Measurements from ENCODE around the gene CYSRT1.

Gene CYSRT1

DNA sequence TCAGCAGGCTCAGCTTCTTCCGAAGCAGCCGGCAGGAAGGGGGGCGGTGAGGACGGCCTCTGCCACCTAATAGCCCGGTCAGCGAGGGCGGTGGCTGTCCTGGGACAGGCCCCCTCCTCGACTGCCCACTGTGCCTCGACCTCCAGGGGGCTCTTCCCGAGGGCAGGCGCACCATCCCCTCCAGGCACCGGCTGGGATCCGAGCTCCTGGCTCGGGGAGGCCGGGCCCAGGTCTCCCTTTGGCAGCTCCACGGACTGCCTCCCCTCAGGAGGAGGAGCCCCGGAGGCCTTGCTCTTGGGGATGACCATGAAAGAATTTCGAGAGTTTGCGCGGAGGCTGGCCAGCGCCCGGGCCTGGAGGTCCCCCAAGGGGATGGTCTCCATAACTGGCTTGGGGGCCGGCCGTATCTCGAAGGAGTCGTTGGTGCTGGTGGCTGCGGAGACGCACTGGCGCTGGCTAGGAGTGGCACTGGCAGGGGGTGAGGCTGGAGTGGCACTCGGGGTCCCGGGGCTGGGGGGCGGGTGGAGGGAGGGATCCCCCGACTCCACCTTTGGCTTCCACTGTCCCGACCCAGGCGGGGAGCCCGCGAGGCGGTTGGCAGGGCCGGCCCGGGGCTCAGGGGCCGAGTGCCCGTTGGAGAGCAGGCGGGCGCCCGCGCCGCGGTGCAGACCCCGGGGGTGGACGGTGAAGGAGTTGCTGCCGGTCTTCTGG, 25.4 kb upstream of the CYSRT1 start:
- WGBS, 2 experiments (ENCODE audit: insufficient coverage in 2 of 2) = 23 to 30% methylated on average over 25 to 29 of the region's 51 CpGs
- H3K27ac ChIP-seq (ENCODE audit: low read depth, low read length, severe bottlenecking) = no peak overlapping the region
- H3K36me3 ChIP-seq (ENCODE audit: control insufficient read depth, insufficient read depth, low read length) = peaks cover 7% of the 10 kb centered on the region
- H3K4me3 ChIP-seq (ENCODE audit: extremely low read depth, insufficient read depth, low read length, poor library complexity, severe bottlenecking) = peak overlapping the region; percentile 46
- H3K4me1 ChIP-seq (ENCODE audit: control insufficient read depth, insufficient read depth, low read length, poor library complexity, severe bottlenecking) = peaks cover 20% of the 10 kb centered on the region
- no peaks in the 10 kb centered on the region for H3K9me3 ChIP-seq (ENCODE audit: control insufficient read depth, low read length)

DNA sequence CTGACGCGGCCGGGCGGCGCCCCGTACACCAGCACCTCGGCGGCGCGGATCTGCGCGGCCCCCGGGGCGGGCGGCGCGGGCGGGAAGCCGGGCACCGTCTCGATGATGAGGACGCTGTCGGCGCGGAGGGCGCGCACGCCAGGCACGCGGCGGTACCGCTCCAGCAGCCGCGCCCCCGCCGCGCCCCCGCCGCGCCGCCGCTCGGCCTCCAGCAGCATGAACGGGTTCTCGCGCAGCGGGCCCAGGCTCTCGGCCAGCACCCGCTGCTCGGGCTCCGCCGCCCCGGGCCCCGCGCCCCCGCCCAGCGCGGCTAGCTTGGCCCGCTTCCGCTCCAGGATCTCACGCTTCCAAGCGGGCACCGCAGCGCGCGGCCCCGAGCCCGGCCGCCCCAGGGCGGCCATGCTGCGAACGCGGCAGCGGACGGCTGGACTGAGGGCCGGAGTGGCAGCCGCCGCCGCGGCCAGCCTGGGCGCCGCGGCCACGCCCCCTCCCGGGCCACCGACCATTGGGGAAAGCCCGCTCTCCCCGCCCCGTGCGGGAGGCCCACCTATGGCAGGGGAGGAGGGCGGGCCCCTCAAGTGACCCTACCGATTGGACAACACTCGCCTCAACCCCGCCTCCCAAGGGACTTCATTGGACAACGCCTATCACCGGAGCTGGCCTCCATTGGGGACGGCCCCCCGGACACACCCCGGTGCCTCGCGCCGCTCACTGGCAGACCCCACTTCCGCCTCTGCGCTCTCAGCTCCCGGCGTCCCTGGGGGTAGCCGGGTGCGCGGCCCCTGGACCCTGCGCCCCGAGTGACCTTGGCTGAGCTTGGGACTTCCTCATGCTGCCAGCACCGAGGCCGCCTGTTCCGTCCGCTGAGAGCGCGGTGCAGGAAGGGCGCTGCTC, 24.4 kb upstream of the CYSRT1 start, which contains the start of gene TPRN:
Gene TPRN, minus strand, starts transcription at position 431 of the 894 bp plus-strand sequence. Its CDS starts 30 bp downstream, at position 401.
- peak within 1 kb of the TSS; percentile 23 for H3K27ac ChIP-seq (ENCODE audit: low read depth, low read length, severe bottlenecking)
- H3K36me3 ChIP-seq (ENCODE audit: control insufficient read depth, insufficient read depth, low read length) = peaks cover 7% of the 10 kb centered on the region
- peak within 1 kb of the TSS; percentile 53 for H3K4me3 ChIP-seq (ENCODE audit: extremely low read depth, insufficient read depth, low read length, poor library complexity, severe bottlenecking)
- H3K9me3 ChIP-seq (ENCODE audit: control insufficient read depth, low read length) = no peaks in the 10 kb centered on the region
- H3K4me1 ChIP-seq (ENCODE audit: control insufficient read depth, insufficient read depth, low read length, poor library complexity, severe bottlenecking) = peaks cover 22% of the 10 kb centered on the region
- WGBS, 2 experiments (ENCODE audit: insufficient coverage in 2 of 2) = 0% methylated on average over 98 to 102 of the region's 118 CpGs

DNA sequence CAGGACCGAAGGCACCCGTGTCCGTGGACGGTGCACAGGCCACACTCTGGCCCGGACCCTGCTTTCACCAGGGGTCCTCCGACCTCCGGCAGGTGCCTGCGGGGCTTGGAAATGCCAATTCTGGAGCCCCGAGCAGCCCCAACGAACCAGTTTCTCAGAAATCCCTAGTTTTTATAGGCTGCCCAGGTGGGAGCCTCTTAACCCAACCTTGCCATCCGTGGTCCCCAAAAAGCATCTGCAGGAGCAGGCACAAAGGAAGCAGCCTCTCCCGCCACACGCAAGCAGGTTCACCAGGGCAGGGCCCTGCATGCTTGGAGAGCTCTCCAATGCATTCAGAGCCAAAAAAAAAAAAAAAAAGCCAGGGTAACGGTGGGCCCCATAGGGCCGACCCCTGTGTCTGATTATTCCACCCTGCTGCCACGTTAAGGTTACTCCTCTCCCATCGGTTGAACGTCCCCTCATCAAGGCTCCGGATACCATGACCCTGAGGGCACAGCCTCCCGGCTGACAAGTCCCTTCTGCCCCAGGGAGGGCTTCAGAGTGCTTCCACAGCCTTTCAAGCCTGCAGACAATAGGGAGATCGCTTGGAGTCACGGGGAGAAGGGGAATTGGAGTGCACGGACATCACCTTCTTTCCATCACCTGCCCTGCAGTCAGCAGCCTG, 23.6 kb upstream of the CYSRT1 start:
- WGBS, 2 experiments (ENCODE audit: insufficient coverage in 2 of 2) = 23 to 25% methylated on average over 22 to 23 of the region's 23 CpGs
- peaks cover 25% of the 10 kb centered on the region for H3K4me1 ChIP-seq (ENCODE audit: control insufficient read depth, insufficient read depth, low read length, poor library complexity, severe bottlenecking)
- H3K27ac ChIP-seq (ENCODE audit: low read depth, low read length, severe bottlenecking) = peak overlapping the region; percentile 23
- peak overlapping the region; percentile 53 for H3K4me3 ChIP-seq (ENCODE audit: extremely low read depth, insufficient read depth, low read length, poor library complexity, severe bottlenecking)
- no peaks in the 10 kb centered on the region for H3K9me3 ChIP-seq (ENCODE audit: control insufficient read depth, low read length)
- peaks cover 7% of the 10 kb centered on the region for H3K36me3 ChIP-seq (ENCODE audit: control insufficient read depth, insufficient read depth, low read length)

DNA sequence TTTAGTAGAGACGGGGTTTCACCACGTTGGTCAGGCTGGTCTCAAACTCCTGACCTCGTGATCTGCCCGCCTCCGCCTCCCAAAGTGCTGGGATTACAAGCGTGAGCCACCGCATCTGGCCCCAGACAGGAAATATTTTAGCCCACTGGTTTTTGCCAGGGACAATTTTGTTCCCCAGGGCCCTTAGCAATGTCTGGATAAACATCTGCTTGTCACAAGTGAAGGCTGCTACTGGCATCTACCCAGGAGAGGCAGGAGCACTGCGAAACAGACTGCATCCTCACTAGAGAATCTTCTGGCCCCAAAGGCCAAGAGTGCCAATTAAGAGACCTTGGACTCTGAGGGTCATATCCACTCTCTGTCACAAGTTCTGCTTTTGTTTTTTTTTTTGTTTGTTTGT, 22.0 kb upstream of the CYSRT1 start:
- Histone ChIP-seq H3K4me1 (ENCODE audit: control insufficient read depth, insufficient read depth, low read length, poor library complexity, severe bottlenecking) (peaks cover 32% of the 10 kb centered on the region), H3K9me3 (ENCODE audit: control insufficient read depth, low read length) (no peaks in the 10 kb centered on the region), H3K36me3 (ENCODE audit: control insufficient read depth, insufficient read depth, low read length) (peaks cover 19% of the 10 kb centered on the region), H3K27ac (ENCODE audit: low read depth, low read length, severe bottlenecking) (no peak overlapping the region), H3K4me3 (ENCODE audit: extremely low read depth, insufficient read depth, low read length, poor library complexity, severe bottlenecking) (no peak overlapping the region)
- WGBS, 2 experiments (ENCODE audit: insufficient coverage in 2 of 2) = 88 to 97% methylated on average over 8 of the region's 8 CpGs

DNA sequence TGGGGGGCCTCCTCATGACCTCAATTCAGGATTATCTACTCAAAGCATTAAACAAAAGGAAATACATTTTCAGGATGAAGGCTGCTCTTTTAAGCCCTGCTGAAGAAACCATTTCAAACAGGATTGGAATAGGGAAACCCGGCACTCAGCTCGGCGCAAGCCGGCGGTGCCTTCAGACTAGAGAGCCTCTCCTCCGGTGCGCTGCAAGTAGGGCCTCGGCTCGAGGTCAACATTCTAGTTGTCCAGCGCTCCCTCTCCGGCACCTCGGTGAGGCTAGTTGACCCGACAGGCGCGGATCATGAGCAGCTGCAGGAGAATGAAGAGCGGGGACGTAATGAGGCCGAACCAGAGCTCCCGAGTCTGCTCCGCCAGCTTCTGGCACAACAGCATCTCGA, 20.2 kb upstream of the CYSRT1 start:
- no peak overlapping the region for H3K27ac ChIP-seq (ENCODE audit: low read depth, low read length, severe bottlenecking)
- peaks cover 27% of the 10 kb centered on the region for H3K36me3 ChIP-seq (ENCODE audit: control insufficient read depth, insufficient read depth, low read length)
- WGBS, 2 experiments (ENCODE audit: insufficient coverage in 2 of 2) = 31% methylated on average over 20 to 21 of the region's 21 CpGs
- peak overlapping the region; percentile 96 for H3K4me3 ChIP-seq (ENCODE audit: extremely low read depth, insufficient read depth, low read length, poor library complexity, severe bottlenecking)
- H3K9me3 ChIP-seq (ENCODE audit: control insufficient read depth, low read length) = no peaks in the 10 kb centered on the region
- peaks cover 24% of the 10 kb centered on the region for H3K4me1 ChIP-seq (ENCODE audit: control insufficient read depth, insufficient read depth, low read length, poor library complexity, severe bottlenecking)

DNA sequence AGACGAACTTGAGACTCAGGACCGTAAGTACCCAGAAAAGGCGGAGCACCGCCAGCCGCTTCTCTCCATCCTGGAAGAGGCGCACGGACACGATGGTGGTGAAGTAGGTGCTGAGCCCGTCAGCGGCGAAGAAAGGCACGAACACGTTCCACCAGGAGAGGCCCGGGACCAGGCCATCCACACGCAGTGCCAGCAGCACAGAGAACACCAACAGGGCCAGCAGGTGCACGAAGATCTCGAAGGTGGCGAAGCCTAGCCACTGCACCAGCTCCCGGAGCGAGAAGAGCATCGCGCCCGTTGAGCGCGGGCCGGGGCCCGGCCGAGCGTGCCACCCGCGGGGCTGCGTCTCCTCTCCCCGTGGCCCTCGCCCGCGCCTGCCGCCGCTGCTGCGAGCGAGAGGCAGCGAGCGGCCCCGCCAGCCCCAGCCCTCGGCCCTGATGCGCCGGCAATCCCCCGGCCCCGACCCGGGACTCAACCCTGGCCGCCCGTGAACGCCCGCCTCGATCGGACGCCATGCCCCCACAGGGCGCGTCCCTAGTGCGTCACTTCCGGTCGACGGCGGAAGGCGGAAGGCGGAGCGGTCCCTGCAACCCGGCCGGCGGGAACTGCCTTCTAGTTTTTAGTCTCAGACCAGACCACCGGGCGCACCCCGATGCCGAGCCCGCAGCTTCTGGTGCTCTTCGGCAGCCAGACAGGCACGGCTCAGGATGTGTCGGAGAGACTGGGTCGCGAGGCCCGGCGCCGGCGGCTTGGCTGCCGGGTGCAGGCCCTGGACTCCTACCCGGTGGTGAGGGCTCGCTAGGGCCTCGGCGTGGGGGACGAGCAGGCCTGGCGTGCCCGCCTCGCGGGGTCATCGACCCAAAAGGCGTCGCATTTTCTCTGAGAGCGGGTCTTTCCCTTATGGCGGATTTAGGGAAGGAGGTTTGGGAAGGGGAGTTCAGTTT, 19.6 kb upstream of the CYSRT1 start, which contains the start of the genes NDOR1 and TMEM203:
Gene NDOR1, plus strand, starts transcription at position 575 of the 944 bp plus-strand sequence. Its CDS starts 78 bp downstream, at position 653.
Gene TMEM203, minus strand, starts transcription at position 523 of the 944 bp plus-strand sequence. Its CDS starts 234 bp downstream, at position 289.
- peak within 1 kb of the TSS; percentile 96 for H3K4me3 ChIP-seq (ENCODE audit: extremely low read depth, insufficient read depth, low read length, poor library complexity, severe bottlenecking)
- 1% methylated on average over 86 to 98 of the region's 98 CpGs for WGBS, 2 experiments (ENCODE audit: insufficient coverage in 2 of 2)
- peak within 1 kb of the TSS; percentile 45 for H3K27ac ChIP-seq (ENCODE audit: low read depth, low read length, severe bottlenecking)
- peaks cover 31% of the 10 kb centered on the region for H3K36me3 ChIP-seq (ENCODE audit: control insufficient read depth, insufficient read depth, low read length)
- H3K9me3 ChIP-seq (ENCODE audit: control insufficient read depth, low read length) = no peaks in the 10 kb centered on the region
- peaks cover 24% of the 10 kb centered on the region for H3K4me1 ChIP-seq (ENCODE audit: control insufficient read depth, insufficient read depth, low read length, poor library complexity, severe bottlenecking)

DNA sequence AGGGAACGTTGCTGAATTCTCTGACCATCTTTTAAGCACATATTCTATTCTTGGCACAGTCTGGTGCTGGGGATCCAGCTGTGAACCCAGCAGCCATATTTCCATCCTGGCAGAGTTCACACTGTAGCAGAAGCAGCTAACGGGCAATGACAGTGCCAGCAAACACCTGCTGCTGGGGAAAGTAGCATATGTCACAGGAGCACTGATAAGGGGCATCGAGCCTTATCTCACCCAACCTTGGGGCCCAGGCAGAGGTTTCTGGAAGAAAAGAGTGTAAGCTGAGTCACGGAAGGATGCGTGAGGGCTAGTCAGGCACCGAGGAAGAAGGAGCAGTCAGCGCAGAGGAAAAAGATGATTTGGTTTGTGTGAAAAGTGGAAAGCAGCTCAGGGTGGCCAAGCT, 18.4 kb upstream of the CYSRT1 start:
- peaks cover 19% of the 10 kb centered on the region for H3K4me1 ChIP-seq (ENCODE audit: control insufficient read depth, insufficient read depth, low read length, poor library complexity, severe bottlenecking)
- 91% methylated on average over 7 of the region's 7 CpGs for WGBS, 2 experiments (ENCODE audit: insufficient coverage in 2 of 2)
- peaks cover 34% of the 10 kb centered on the region for H3K36me3 ChIP-seq (ENCODE audit: control insufficient read depth, insufficient read depth, low read length)
- peak overlapping the region; percentile 96 for H3K4me3 ChIP-seq (ENCODE audit: extremely low read depth, insufficient read depth, low read length, poor library complexity, severe bottlenecking)
- no peak overlapping the region for H3K27ac ChIP-seq (ENCODE audit: low read depth, low read length, severe bottlenecking)
- no peaks in the 10 kb centered on the region for H3K9me3 ChIP-seq (ENCODE audit: control insufficient read depth, low read length)

DNA sequence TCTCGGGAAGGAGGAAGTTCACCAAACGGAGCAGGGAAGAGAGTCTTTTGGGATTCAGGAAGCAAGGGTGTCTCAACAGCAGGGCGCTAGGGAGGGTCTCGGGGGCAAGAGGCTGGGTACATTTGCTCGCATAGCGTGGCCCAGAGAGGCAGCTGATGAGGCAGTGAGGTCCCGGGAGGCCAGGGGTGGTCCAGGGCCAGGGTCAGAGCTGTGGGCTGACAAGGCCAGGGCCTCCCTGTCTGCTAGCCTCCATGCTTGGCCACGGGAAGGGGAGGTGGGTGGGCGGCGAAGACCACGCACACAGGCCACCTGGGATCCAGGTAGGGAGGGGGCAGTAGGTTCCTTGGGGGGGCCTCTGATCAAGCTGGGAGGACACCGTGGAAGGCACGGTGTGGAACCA, 13.4 kb upstream of the CYSRT1 start:
- Histone ChIP-seq H3K4me1 (ENCODE audit: control insufficient read depth, insufficient read depth, low read length, poor library complexity, severe bottlenecking) (peaks cover 5% of the 10 kb centered on the region), H3K27ac (ENCODE audit: low read depth, low read length, severe bottlenecking) (no peak overlapping the region), H3K4me3 (ENCODE audit: extremely low read depth, insufficient read depth, low read length, poor library complexity, severe bottlenecking) (no peak overlapping the region), H3K36me3 (ENCODE audit: control insufficient read depth, insufficient read depth, low read length) (peaks cover 58% of the 10 kb centered on the region), H3K9me3 (ENCODE audit: control insufficient read depth, low read length) (no peaks in the 10 kb centered on the region)
- WGBS, 2 experiments (ENCODE audit: insufficient coverage in 2 of 2) = 89 to 96% methylated on average over 10 to 13 of the region's 13 CpGs

DNA sequence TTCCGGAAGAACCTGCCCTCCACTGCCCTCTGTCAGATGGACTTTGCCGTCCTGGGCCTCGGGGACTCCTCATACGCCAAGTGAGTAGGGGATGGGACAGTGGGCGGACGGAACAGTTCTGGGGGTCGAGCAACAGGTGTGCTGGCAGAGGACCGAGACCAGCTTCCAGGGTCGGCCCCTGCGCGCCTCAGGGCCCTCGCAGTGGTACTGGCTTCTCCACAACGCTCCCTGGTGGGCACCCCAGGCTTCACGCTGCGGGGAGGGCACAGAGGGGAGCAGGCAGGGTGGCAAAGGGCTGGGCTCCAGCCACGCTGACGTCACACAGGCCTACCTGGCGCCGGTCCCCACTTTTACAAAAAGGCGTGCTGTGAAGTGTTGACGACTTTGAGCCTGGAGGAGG, 12.5 kb upstream of the CYSRT1 start:
- Histone ChIP-seq H3K4me3 (ENCODE audit: extremely low read depth, insufficient read depth, low read length, poor library complexity, severe bottlenecking) (no peak overlapping the region), H3K9me3 (ENCODE audit: control insufficient read depth, low read length) (no peaks in the 10 kb centered on the region), H3K36me3 (ENCODE audit: control insufficient read depth, insufficient read depth, low read length) (peaks cover 52% of the 10 kb centered on the region), H3K4me1 (ENCODE audit: control insufficient read depth, insufficient read depth, low read length, poor library complexity, severe bottlenecking) (peaks cover under 1% of the 10 kb centered on the region), H3K27ac (ENCODE audit: low read depth, low read length, severe bottlenecking) (no peak overlapping the region)
- whole genome bisulfite sequencing, 2 experiments (ENCODE audit: insufficient coverage in 2 of 2) = 95 to 97% methylated on average over 20 to 21 of the region's 21 CpGs
